Glutamatergic neuron (in vitro differentiated cells): Measurements from ENCODE around the gene MYNN. TPM values are rescaled to one million over a fixed set of nuclear protein-coding genes. Genes with fewer than 3 reads are reported as not detected.

Experiments used
- DNase-seq: peaks from one replicate; pipeline ENCODE4 v3.0.0; 2022
- H3K27ac Mint-ChIP-seq: one replicate; pipeline ENCODE4 v1.8.0; 2020; ENCODE audit warnings: mild to moderate bottlenecking, mixed read lengths, inconsistent platforms; ENCODE audit not compliant: unreplicated experiment
- H3K27me3 Mint-ChIP-seq: one replicate; pipeline ENCODE4 v1.8.0; 2020; ENCODE audit warnings: mild to moderate bottlenecking, moderate library complexity, mixed read lengths, inconsistent platforms; ENCODE audit not compliant: unreplicated experiment
- H3K36me3 Mint-ChIP-seq: one replicate; pipeline ENCODE4 v1.8.0; 2020; ENCODE audit warnings: mild to moderate bottlenecking, mixed read lengths, inconsistent platforms; ENCODE audit not compliant: unreplicated experiment
- H3K4me1 Mint-ChIP-seq: one replicate; pipeline ENCODE4 v1.8.0; 2020; ENCODE audit warnings: mild to moderate bottlenecking, low read depth, mixed read lengths, inconsistent platforms; ENCODE audit not compliant: unreplicated experiment
- H3K4me3 Mint-ChIP-seq: one replicate; pipeline ENCODE4 v1.8.0; 2020; ENCODE audit warnings: mild to moderate bottlenecking, mixed read lengths, inconsistent platforms; ENCODE audit not compliant: unreplicated experiment
- H3K9me3 Mint-ChIP-seq: one replicate; pipeline ENCODE4 v1.8.0; 2020; ENCODE audit warnings: mild to moderate bottlenecking, moderate library complexity, mixed read lengths, inconsistent platforms; ENCODE audit not compliant: unreplicated experiment
- CTCF ChIP-seq: fragments of 200-600 bp; sonication (generic); IDR thresholded peaks from one replicate; pipeline ENCODE4 v1.5.0; 2021; ENCODE audit not compliant: partially characterized antibody, unreplicated experiment
- total RNA-seq: library from RNA; stranded (reverse); fragmentation: NEBNext Ultra II Directional; extraction: Animal tissue kit (Norgen Biotek cat#: 25700); gene quantifications from one replicate; pipeline ENCODE4 v1.2.1, GENCODE V29; 2021; ENCODE audit not compliant: unreplicated experiment

Gene MYNN
- total RNA-seq, 1 donor from 2014 or later, result 13.9 TPM

- no peaks in the 10 kb centered on the region for H3K9me3 Mint-ChIP-seq
- no peak overlapping the region for H3K4me3 Mint-ChIP-seq
- no peaks in the 10 kb centered on the region for H3K36me3 Mint-ChIP-seq
- H3K4me1 Mint-ChIP-seq, result no peaks in the 10 kb centered on the region
- no peak for DNase-seq
- no peak for TF ChIP-seq CTCF
- no peak overlapping the region for H3K27ac Mint-ChIP-seq
- H3K27me3 Mint-ChIP-seq, result no peaks in the 10 kb centered on the region
Measured at GRCh38 chr3:169790219-169790618, 17.0 kb downstream of the MYNN start.

DNA sequence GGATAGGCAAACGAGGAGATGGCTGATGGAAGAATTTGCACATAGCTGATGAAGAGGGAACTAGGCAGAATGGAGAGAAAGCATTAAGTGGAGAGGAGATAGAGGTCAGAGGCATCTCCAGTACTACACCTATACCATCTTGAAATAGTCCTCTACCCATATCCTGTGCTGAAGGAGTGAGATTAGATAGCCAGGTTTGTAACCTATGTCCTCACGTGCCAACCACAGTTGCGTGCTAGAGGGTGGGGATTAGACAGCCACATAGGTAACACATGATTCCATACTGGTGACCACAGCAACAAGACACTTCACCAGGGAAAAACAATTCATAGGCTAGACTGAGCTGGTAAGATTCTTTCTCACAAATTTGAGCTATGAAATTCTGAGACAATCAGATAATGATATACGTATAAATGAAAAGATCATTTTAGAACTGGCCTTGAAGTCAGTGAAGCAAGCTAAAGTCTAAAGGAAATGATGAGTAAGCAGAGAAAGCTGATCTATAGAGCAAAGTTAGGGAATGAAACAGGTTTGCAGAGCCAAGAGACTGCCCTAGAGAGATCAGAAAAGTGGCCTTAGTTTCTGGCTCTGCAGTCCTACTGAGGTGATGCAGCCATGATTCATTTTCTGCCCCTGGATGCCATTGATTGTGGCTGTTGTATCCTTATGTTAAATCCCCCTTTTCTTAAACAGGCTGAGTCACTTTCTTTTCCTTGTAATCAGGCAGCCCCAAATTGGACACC, 17.7 kb downstream of the MYNN start:
- Mint-ChIP-seq H3K4me3 (no peak overlapping the region), H3K27me3 (no peaks in the 10 kb centered on the region), H3K9me3 (no peaks in the 10 kb centered on the region), H3K4me1 (no peaks in the 10 kb centered on the region), H3K36me3 (no peaks in the 10 kb centered on the region), H3K27ac (no peak overlapping the region)
- TF ChIP-seq CTCF, result no peak
- DNase-seq, result no peak

DNA sequence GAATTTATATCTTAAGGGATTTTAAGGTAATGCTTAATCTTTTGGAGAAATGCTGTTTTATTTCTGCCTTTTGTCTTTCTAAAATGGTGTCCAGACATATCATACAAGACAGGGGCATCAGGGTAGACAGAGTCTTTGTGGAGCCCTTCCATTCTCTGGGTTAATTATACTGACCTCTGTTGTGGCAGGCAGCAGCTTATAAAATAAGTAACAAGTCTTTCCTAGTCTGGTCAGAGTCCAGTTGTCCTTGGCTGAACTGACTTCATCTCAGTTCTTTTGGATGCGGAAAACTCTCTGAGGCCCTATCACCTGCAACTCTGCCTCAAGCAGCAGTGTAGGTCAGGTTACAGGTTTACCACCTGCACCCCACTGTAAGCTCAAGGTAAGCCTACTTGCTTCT, 19.2 kb downstream of the MYNN start:
- H3K9me3 Mint-ChIP-seq, result no peaks in the 10 kb centered on the region
- no peak overlapping the region for H3K4me3 Mint-ChIP-seq
- TF ChIP-seq CTCF, result no peak
- H3K4me1 Mint-ChIP-seq, result no peaks in the 10 kb centered on the region
- DNase-seq, result no peak
- no peak overlapping the region for H3K27ac Mint-ChIP-seq
- H3K36me3 Mint-ChIP-seq, result no peaks in the 10 kb centered on the region
- H3K27me3 Mint-ChIP-seq, result no peaks in the 10 kb centered on the region

- DNase-seq, result no peak
- no peak overlapping the region for H3K27ac Mint-ChIP-seq
Measured at GRCh38 chr3:169804681-169805080, 31.5 kb downstream of the MYNN start.

More at GRCh38 chr3:169804681-169805080, 31.5 kb downstream of the MYNN start:
- Mint-ChIP-seq H3K36me3 (no peaks in the 10 kb centered on the region), H3K27me3 (no peaks in the 10 kb centered on the region), H3K4me1 (no peaks in the 10 kb centered on the region), H3K4me3 (no peak overlapping the region), H3K9me3 (no peaks in the 10 kb centered on the region)
- TF ChIP-seq CTCF, result no peak
